ENCODE measurements around the gene TIMM44. TPM values are rescaled to one million over a fixed set of nuclear protein-coding genes. Genes with fewer than 3 reads are reported as not detected.

The TIMM44 gene
- polyA plus RNA-seq, 3 donors, result 9.5 to 33.2 (median 10.4) TPM

DNA sequence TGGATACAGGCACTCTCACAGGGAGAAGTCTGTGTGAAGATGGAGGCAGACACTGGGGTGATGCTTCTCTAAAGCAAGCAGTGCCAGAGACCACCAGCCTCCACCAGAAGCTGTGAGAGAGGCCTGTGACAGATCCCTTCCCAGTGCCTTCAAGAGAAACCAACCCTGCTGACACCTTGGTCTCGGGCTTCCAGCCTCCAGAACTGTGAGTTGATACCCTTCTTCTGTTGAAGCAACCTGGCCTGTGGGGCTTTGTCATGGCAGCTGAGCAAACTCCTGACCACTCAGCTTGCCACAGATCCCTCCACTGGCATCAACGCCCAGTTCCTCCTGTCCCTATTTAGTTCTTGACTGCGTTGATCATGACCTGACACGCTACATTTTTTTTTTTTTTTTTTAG is 33.0 kb upstream of the TIMM44 start:
- WGBS (ENCODE audit: insufficient coverage), result 88% methylated on average over 1 of the region's 4 CpGs
- Mint-ChIP-seq H3K36me3 (peaks cover 57 to 88% of the 10 kb centered on the region in 2 donors), H3K4me1 (no peaks in the 10 kb centered on the region), H3K9me3 (no peaks in the 10 kb centered on the region), H3K27ac (no peak overlapping the region), H3K27me3 (ENCODE audit: low read depth in 3 of 3) (peaks cover 0 to 1% (median 0%) of the 10 kb centered on the region in 3 donors), H3K4me3 (no peak overlapping the region)
- Histone ChIP-seq H3K9ac (ENCODE audit: insufficient read depth, low read length, poor library complexity, severe bottlenecking) (no peak overlapping the region), H3K27ac (ENCODE audit: low read depth in 1 of 2, low read length in 2 of 2) (no peak overlapping the region), H2AFZ (ENCODE audit: insufficient read depth, low read depth, low read length, poor library complexity, severe bottlenecking) (no peak overlapping the region), H3K4me2 (replicated peaks; ENCODE audit: extremely low read depth, low read length, poor library complexity, severe bottlenecking) (no peak overlapping the region), H3K9me3 (replicated peaks in 1 of 2; ENCODE audit: control insufficient read depth in 1 of 2, insufficient read depth in 1 of 2, low read length in 2 of 2) (no peaks in the 10 kb centered on the region), H4K20me1 (ENCODE audit: insufficient read depth, low read length) (peaks cover 22% of the 10 kb centered on the region), H3K4me3 (replicated peaks in 1 of 3; ENCODE audit: low read depth in 2 of 3, low read length in 3 of 3) (no peak overlapping the region), H3K36me3 (replicated peaks in 1 of 2; ENCODE audit: control insufficient read depth in 1 of 2, insufficient read depth in 2 of 2, low read length in 2 of 2) (peaks cover 79 to 93% of the 10 kb centered on the region in 2 donors), H3K27me3 (ENCODE audit: control insufficient read depth in 2 of 2, insufficient read depth in 2 of 2, low read length in 2 of 2) (no peaks in the 10 kb centered on the region), H3K79me2 (ENCODE audit: insufficient read depth, low read length) (no peaks in the 10 kb centered on the region), H3K4me1 (ENCODE audit: control insufficient read depth in 1 of 2, insufficient read depth in 2 of 2, low read length in 2 of 2) (no peaks in the 10 kb centered on the region)
- DNase-seq, result no peak
- TF ChIP-seq, protein P1, sequence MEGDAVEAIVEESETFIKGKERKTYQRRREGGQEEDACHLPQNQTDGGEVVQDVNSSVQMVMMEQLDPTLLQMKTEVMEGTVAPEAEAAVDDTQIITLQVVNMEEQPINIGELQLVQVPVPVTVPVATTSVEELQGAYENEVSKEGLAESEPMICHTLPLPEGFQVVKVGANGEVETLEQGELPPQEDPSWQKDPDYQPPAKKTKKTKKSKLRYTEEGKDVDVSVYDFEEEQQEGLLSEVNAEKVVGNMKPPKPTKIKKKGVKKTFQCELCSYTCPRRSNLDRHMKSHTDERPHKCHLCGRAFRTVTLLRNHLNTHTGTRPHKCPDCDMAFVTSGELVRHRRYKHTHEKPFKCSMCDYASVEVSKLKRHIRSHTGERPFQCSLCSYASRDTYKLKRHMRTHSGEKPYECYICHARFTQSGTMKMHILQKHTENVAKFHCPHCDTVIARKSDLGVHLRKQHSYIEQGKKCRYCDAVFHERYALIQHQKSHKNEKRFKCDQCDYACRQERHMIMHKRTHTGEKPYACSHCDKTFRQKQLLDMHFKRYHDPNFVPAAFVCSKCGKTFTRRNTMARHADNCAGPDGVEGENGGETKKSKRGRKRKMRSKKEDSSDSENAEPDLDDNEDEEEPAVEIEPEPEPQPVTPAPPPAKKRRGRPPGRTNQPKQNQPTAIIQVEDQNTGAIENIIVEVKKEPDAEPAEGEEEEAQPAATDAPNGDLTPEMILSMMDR (IDR thresholded peaks at IDR 0.05), result no peak
- intact Hi-C loops (cut with micrococcal nuclease), result no loop called here

GRCh38 chr19:7975037-7975436 is 31.6 kb upstream of the TIMM44 start:
- no peak overlapping the region for H3K4me2 ChIP-seq (replicated peaks; ENCODE audit: extremely low read depth, low read length, poor library complexity, severe bottlenecking)
- no peak overlapping the region for H2AFZ ChIP-seq (ENCODE audit: insufficient read depth, low read depth, low read length, poor library complexity, severe bottlenecking)
- no peaks in the 10 kb centered on the region for H3K4me1 ChIP-seq (ENCODE audit: control insufficient read depth in 1 of 2, insufficient read depth in 2 of 2, low read length in 2 of 2)
- TF ChIP-seq, protein P1 (IDR thresholded peaks at IDR 0.05), result no peak
- intact Hi-C loops (cut with micrococcal nuclease), result no loop called here
- no peaks in the 10 kb centered on the region for H3K4me1 Mint-ChIP-seq
- no peak overlapping the region for H3K4me3 Mint-ChIP-seq
- no peaks in the 10 kb centered on the region for H3K79me2 ChIP-seq (ENCODE audit: insufficient read depth, low read length)
- peaks cover 0 to 1% (median 0%) of the 10 kb centered on the region in 3 donors for H3K27me3 Mint-ChIP-seq (ENCODE audit: low read depth in 3 of 3)
- H3K4me3 ChIP-seq (replicated peaks in 1 of 3; ENCODE audit: low read depth in 2 of 3, low read length in 3 of 3), result no peak overlapping the region
- H3K36me3 Mint-ChIP-seq, result peaks cover 45 to 85% of the 10 kb centered on the region in 2 donors
- no peak for DNase-seq
- H3K27me3 ChIP-seq (ENCODE audit: control insufficient read depth in 2 of 2, insufficient read depth in 2 of 2, low read length in 2 of 2), result no peaks in the 10 kb centered on the region
- H3K36me3 ChIP-seq (replicated peaks in 1 of 2; ENCODE audit: control insufficient read depth in 1 of 2, insufficient read depth in 2 of 2, low read length in 2 of 2), result peaks cover 70 to 84% of the 10 kb centered on the region in 2 donors
- H3K9me3 ChIP-seq (replicated peaks in 1 of 2; ENCODE audit: control insufficient read depth in 1 of 2, insufficient read depth in 1 of 2, low read length in 2 of 2), result no peaks in the 10 kb centered on the region
- H3K27ac ChIP-seq (ENCODE audit: low read depth in 1 of 2, low read length in 2 of 2), result no peak overlapping the region
- WGBS (ENCODE audit: insufficient coverage), result 100% methylated on average over 5 of the region's 7 CpGs
- H4K20me1 ChIP-seq (ENCODE audit: insufficient read depth, low read length), result peaks cover 28% of the 10 kb centered on the region
- no peak overlapping the region for H3K9ac ChIP-seq (ENCODE audit: insufficient read depth, low read length, poor library complexity, severe bottlenecking)
- H3K27ac Mint-ChIP-seq, result peak overlapping the region in 2 of 7 donors; percentile 25 to 36
- no peaks in the 10 kb centered on the region for H3K9me3 Mint-ChIP-seq

All from CD14-positive monocyte (primary cell).